ENCODE data around the gene BAHD1.

- TF ChIP-seq ZNF8 (CRISPR knock-in tag; IDR thresholded peaks at IDR 0.05) (no peak), ZFP3 (CRISPR knock-in tag; IDR thresholded peaks at IDR 0.05) (no peak), ZC3H10 (CRISPR knock-in tag; IDR thresholded peaks at IDR 0.05) (no peak), ZFP30 (CRISPR knock-in tag; IDR thresholded peaks at IDR 0.05) (no peak), CSDC2 (CRISPR knock-in tag; IDR thresholded peaks at IDR 0.05) (no peak)
- TF ChIP-seq, protein P1, sequence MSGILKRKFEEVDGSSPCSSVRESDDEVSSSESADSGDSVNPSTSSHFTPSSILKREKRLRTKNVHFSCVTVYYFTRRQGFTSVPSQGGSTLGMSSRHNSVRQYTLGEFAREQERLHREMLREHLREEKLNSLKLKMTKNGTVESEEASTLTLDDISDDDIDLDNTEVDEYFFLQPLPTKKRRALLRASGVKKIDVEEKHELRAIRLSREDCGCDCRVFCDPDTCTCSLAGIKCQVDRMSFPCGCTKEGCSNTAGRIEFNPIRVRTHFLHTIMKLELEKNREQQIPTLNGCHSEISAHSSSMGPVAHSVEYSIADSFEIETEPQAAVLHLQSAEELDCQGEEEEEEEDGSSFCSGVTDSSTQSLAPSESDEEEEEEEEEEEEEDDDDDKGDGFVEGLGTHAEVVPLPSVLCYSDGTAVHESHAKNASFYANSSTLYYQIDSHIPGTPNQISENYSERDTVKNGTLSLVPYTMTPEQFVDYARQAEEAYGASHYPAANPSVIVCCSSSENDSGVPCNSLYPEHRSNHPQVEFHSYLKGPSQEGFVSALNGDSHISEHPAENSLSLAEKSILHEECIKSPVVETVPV (CRISPR knock-in tag; IDR thresholded peaks at IDR 0.05) = no peak
Observed at GRCh38 chr15:40481341-40482074, 40.8 kb downstream of the BAHD1 start.

Measured in SK-N-SH treated with all-trans-retinoic acid at 6 μM for 48 hours (cell line).